K562 (cell line): ENCODE data around the gene MEX3A. TPM values are rescaled to one million over a fixed set of nuclear protein-coding genes. Genes with fewer than 3 reads are reported as not detected.

ENCODE experiments used
- ATAC-seq: fragments of 200-7000 bp; cut with Tn5 transposase; 3 replicates; pipeline ENCODE4 v1.9.1; 2020; ENCODE audit warnings: moderate library complexity
- BruUV-seq: library from RNA; stranded (reverse); fragments of 400-500 nt; replicated peaks from 2 replicates; lab custom pipeline; 2021; lab: Mats Ljungman, UMichigan
- CTCF ChIA-PET: fragments of 300-600 bp; formaldehyde crosslinking; extraction: SDS; loops from one replicate; lab custom pipeline; 2021; ENCODE audit warnings: low intra/inter-chr PET ratio; lab: Yijun Ruan, JAX
- POLR2A ChIA-PET: fragments of 300-600, 350-650 bp; sonication (Branson Sonifier 250); formaldehyde crosslinking; extraction: SDS; loops from one replicate; lab custom pipeline; 2021; ENCODE audit warnings: antibody characterized with exemption, inconsistent platforms; lab: Yijun Ruan, JAX
- DNase-seq, 4 experiments: peaks; one replicate each; pipeline versions ENCODE4 v3.0.0 to v3.0.0-alpha.2; 2011 to 2018; ENCODE audit warnings: low spot score in 3 of 4, mixed read lengths in 3 of 4; ENCODE audit errors: extremely low read depth in 1 of 4
- FAIRE-seq: peaks from 2 replicates; lab custom pipeline; 2011; peaks lifted over from hg19 to GRCh38; lab: Jason Lieb, UNC
- H2AFZ ChIP-seq: 2 replicates; pipeline ENCODE4 v1.6.0; 2011; ENCODE audit warnings: low read depth, low read length, control low read depth, inconsistent platforms
- H3K27ac ChIP-seq: fragments of 200-600 bp; 3 replicates; pipeline ENCODE4 v1.8.0; 2011; ENCODE audit warnings: low read depth, mild to moderate bottlenecking, control low read depth, inconsistent platforms, low read length, moderate library complexity, mixed read lengths; ENCODE audit errors: extremely low read depth
- H3K27me3 ChIP-seq, 2 experiments: fragments of 300-600 bp in 1 of 2; 2 replicates in 1 of 2; 3 replicates in 1 of 2; pipeline versions ENCODE4 v1.6.0 to v1.8.0; 2011; ENCODE audit warnings: inconsistent platforms in 2 of 2, low read length in 2 of 2, mild to moderate bottlenecking in 1 of 2, mixed read lengths in 1 of 2, moderate library complexity in 1 of 2; ENCODE audit not compliant: control insufficient read depth in 2 of 2, insufficient read depth in 2 of 2
- H3K36me3 ChIP-seq: fragments of 300-600 bp; 3 replicates; pipeline ENCODE4 v1.8.0; 2011; ENCODE audit warnings: mild to moderate bottlenecking, low read length, inconsistent platforms; ENCODE audit not compliant: control insufficient read depth, insufficient read depth
- H3K4me1 ChIP-seq, 2 experiments: fragments of 200-600 bp in 1 of 2; replicated peaks in 1 of 2; 2 replicates in 1 of 2; 3 replicates in 1 of 2; pipeline versions ENCODE4 v1.5.1 to v1.8.0; 2011; ENCODE audit warnings: inconsistent platforms in 2 of 2, low read length in 2 of 2, mild to moderate bottlenecking in 1 of 2, mixed read lengths in 1 of 2, moderate library complexity in 1 of 2; ENCODE audit not compliant: control insufficient read depth in 2 of 2, insufficient read depth in 2 of 2
- H3K4me2 ChIP-seq: 2 replicates; pipeline ENCODE4 v1.6.1; 2011; ENCODE audit warnings: low read length, control low read depth, inconsistent platforms, mixed read lengths; ENCODE audit not compliant: insufficient read depth
- H3K4me3 ChIP-seq: fragments of 200-600 bp; sonication (generic), shearing (Covaris generic); 2 replicates; pipeline ENCODE4 v1.5.1; 2016; ENCODE audit warnings: control low read depth, inconsistent platforms
- H3K79me2 ChIP-seq: fragments of 200-600 bp; 3 replicates; pipeline ENCODE4 v1.8.0; 2011; ENCODE audit warnings: low read length, inconsistent platforms; ENCODE audit not compliant: control insufficient read depth, insufficient read depth
- H3K9ac ChIP-seq, 2 experiments: 2 replicates each; pipeline versions ENCODE4 v1.6.0 to v1.6.1; 2011; ENCODE audit warnings: low read depth in 2 of 2, low read length in 2 of 2, control low read depth in 1 of 2, inconsistent platforms in 1 of 2, mild to moderate bottlenecking in 1 of 2, mixed read lengths in 1 of 2; ENCODE audit not compliant: insufficient read depth in 1 of 2
- H3K9me1 ChIP-seq: one replicate; pipeline ENCODE4 v1.6.0; 2011; ENCODE audit warnings: inconsistent platforms, mild to moderate bottlenecking, low read length, moderate library complexity; ENCODE audit not compliant: control insufficient read depth, insufficient read depth
- H3K9me3 ChIP-seq: replicated peaks from 2 replicates; pipeline ENCODE4 v1.5.1; 2011; ENCODE audit warnings: low read depth, low read length, inconsistent platforms; ENCODE audit not compliant: control insufficient read depth, insufficient read depth
- H4K20me1 ChIP-seq: replicated peaks from 2 replicates; pipeline ENCODE4 v1.6.1; 2011; ENCODE audit warnings: low read length, inconsistent platforms, mixed read lengths; ENCODE audit not compliant: control insufficient read depth, insufficient read depth
- CEBPB ChIP-seq: fragments of 450-650 bp; IDR thresholded peaks from 2 replicates; pipeline ENCODE4 v1.6.1; 2016; ENCODE audit warnings: missing genetic modification characterization, missing compliant biosample characterization
- DNMT1 ChIP-seq: fragments of 450-650 bp; IDR thresholded peaks from 2 replicates; pipeline ENCODE4 v1.6.1; 2016; ENCODE audit warnings: antibody characterized with exemption, mild to moderate bottlenecking
- HOXB6 ChIP-seq: fragments of 250-450 bp; sonication (Bioruptor Pico); IDR thresholded peaks from 2 replicates; pipeline ENCODE4 v1.5.1; 2022; ENCODE audit warnings: mild to moderate bottlenecking, borderline replicate concordance
- JUND ChIP-seq, 2 experiments: IDR thresholded peaks; 2 replicates in 1 of 2; 3 replicates in 1 of 2; pipeline ENCODE4 v1.6.1; 2011; ENCODE audit warnings: borderline replicate concordance in 2 of 2, low read depth in 2 of 2, low read length in 2 of 2, improper control_type of control experiment in 1 of 2, missing biosample characterization in 1 of 2, missing genetic modification characterization in 1 of 2, missing genetic modification reagents in 1 of 2
- MAFG ChIP-seq: fragments of 450-650 bp; conservative IDR thresholded peaks from 2 replicates; pipeline ENCODE4 v1.6.1; 2016; ENCODE audit warnings: missing genetic modification characterization, missing compliant biosample characterization
- SOX6 ChIP-seq: fragments of 450-650 bp; IDR thresholded peaks from 2 replicates; pipeline ENCODE4 v1.6.1; 2014; ENCODE audit warnings: mild to moderate bottlenecking
- TAF9B ChIP-seq: fragments of 450-650 bp; IDR thresholded peaks from 2 replicates; pipeline ENCODE4 v1.6.1; 2018; ENCODE audit warnings: mild to moderate bottlenecking; ENCODE audit not compliant: partially characterized antibody
- TRIM24 ChIP-seq, 2 experiments: fragments of 450-650 bp; IDR thresholded peaks; 2 replicates each; pipeline ENCODE4 v1.6.1; 2016
- ZBTB8A ChIP-seq: fragments of 450-650 bp; IDR thresholded peaks from 2 replicates; pipeline ENCODE4 v1.6.1; 2018; ENCODE audit warnings: mild to moderate bottlenecking, moderate library complexity; ENCODE audit not compliant: partially characterized antibody
- WGBS: fragments of 100-300 bp; shearing (Covaris generic); methylation state at CpG from one replicate; pipeline ENCODE4 v1.1.6; 2016; ENCODE audit warnings: low coverage, mixed read lengths; ENCODE audit not compliant: insufficient coverage; ENCODE audit errors: missing lambda C conversion rate; 5-methylcytosine and 5-hydroxymethylcytosine counted together
- in situ Hi-C: fragments of 300-500 bp; cut with MboI; formaldehyde crosslinking; loops from 4 replicates; pipeline ENCODE4 v1.15.0; 2018; ENCODE audit warnings: inconsistent platforms, mixed read lengths
- intact Hi-C: fragments of 100-400 bp; cut with micrococcal nuclease; formaldehyde crosslinking; loops from 2 replicates; pipeline ENCODE4 v1.14.2; 2022
- polyA plus RNA-seq, 8 experiments: library from polyadenylated mRNA; depleted of rRNA in 4 of 8; stranded (reverse) in 5 of 8; unstranded in 3 of 8; fragments of >200 nt; fragmentation: Nextera tagmentation in 2 of 8; fragmentation: Illumina TruSeq in 1 of 8; extraction: Ambion mirVana in 2 of 8; extraction: Trizol in 1 of 8; gene quantifications; 2 replicates each; pipeline versions ENCODE4 v1.2.1 to v1.2.3, GENCODE V29; 2011 to 2014; ENCODE audit warnings: inconsistent platforms in 1 of 8, missing spikeins in 1 of 8
- total RNA-seq, 7 experiments: library from RNA; depleted of rRNA in 6 of 7; stranded (reverse); fragments of >200 nt in 6 of 7; fragmentation: Illumina TruSeq in 2 of 7; extraction: Trizol in 2 of 7; gene quantifications; 2 replicates each; pipeline versions ENCODE4 v1.2.1 to v1.2.3, GENCODE V29; 2011 to 2021; ENCODE audit warnings: low replicate concordance in 1 of 7
- TF ChIP-seq, protein P1 (sequence below): fragments of 450-650 bp; conservative IDR thresholded peaks from 2 replicates; pipeline ENCODE4 v1.6.1; 2016; ENCODE audit warnings: missing genetic modification characterization, low read depth, mild to moderate bottlenecking, control low read depth, missing compliant biosample characterization
- TF ChIP-seq, protein P2 (sequence below): fragments of 200-800 bp; sonication (Bioruptor generic); IDR thresholded peaks from 2 replicates; pipeline ENCODE4 v1.6.1; 2017; ENCODE audit warnings: missing genetic modification characterization, missing compliant biosample characterization

MEX3A gene
- total and polyA plus RNA-seq, 9 of the 15 experiments (the other 6 are each of a cell fraction or from before 2014, with no cell fraction given): 0.36 to 13.7 (median 5.2) TPM

DNA sequence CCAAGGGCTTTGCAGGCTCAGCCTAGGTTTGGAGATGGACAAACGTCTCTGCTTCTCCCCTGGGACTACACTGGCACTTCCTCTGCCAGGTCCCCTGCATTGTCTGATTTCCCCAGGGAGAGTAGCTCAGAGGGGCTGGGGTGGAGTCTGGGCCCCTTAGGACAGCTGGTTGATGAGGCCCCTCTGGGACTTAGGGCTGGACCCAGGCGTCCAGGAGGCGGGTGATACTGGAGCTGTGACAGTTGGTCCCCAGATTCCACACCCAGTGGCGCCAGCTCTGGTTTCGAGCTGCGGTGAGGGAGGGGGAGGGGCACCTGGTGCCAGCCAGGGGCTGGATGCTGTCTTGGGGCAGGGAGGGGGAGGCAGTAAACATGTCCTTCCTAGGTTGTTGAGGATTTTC is 7.4 kb upstream of the MEX3A start:
- Histone ChIP-seq H3K27ac (no peak overlapping the region), H3K9me3 (0 out of 2 replicates have a peak, but pooled peaks cover 2% of the 10 kb centered on the region), H3K4me1 (peaks cover 0 to 8% of the 10 kb centered on the region in 2 experiments; a peak in 2 of 5 replicates), H3K79me2 (no peaks in the 10 kb centered on the region), H3K9me1 (no peaks in the 10 kb centered on the region), H3K4me3 (no peak overlapping the region), H2AFZ (no peak overlapping the region), H3K9ac (peak overlapping the region in 1 of 2 experiments; percentile 56; a peak in 1 of 4 replicates), H3K27me3 (no peaks in the 10 kb centered on the region), H3K36me3 (no peaks in the 10 kb centered on the region), H3K4me2 (no peak overlapping the region), H4K20me1 (no peaks in the 10 kb centered on the region)
- CTCF ChIA-PET: interaction anchor here (1.6 to 3.2 kb wide), 3 partner anchors 41 to 356 kb away, joined by 3 to 51 read pairs (median 17); no protein-coding TSS in a partner anchor
- WGBS: 16% methylated on average over 6 of the region's 6 CpGs
- BruUV-seq: no TSS peak
- FAIRE-seq (no peak), ATAC-seq (no peak), DNase-seq (no peak)
- in situ Hi-C loops (loop anchor here (5.0 kb wide), 2 partner anchors 43 to 133 kb away; no protein-coding TSS in a partner anchor), intact Hi-C loops (loop anchor here (1.0 to 10.0 kb wide), 3 partner anchors 41 to 355 kb away; partner anchors contain the start of gene RHBG)
- POLR2A ChIA-PET: interaction anchor here (0.6 to 0.9 kb wide), 4 partner anchors 15 to 350 kb away, joined by 3 read pairs; partner anchors contain the start of gene SLC25A44
- TF ChIP-seq, protein P1, sequence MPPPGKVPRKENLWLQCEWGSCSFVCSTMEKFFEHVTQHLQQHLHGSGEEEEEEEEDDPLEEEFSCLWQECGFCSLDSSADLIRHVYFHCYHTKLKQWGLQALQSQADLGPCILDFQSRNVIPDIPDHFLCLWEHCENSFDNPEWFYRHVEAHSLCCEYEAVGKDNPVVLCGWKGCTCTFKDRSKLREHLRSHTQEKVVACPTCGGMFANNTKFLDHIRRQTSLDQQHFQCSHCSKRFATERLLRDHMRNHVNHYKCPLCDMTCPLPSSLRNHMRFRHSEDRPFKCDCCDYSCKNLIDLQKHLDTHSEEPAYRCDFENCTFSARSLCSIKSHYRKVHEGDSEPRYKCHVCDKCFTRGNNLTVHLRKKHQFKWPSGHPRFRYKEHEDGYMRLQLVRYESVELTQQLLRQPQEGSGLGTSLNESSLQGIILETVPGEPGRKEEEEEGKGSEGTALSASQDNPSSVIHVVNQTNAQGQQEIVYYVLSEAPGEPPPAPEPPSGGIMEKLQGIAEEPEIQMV (tag): no peak
- TF ChIP-seq, protein P2, sequence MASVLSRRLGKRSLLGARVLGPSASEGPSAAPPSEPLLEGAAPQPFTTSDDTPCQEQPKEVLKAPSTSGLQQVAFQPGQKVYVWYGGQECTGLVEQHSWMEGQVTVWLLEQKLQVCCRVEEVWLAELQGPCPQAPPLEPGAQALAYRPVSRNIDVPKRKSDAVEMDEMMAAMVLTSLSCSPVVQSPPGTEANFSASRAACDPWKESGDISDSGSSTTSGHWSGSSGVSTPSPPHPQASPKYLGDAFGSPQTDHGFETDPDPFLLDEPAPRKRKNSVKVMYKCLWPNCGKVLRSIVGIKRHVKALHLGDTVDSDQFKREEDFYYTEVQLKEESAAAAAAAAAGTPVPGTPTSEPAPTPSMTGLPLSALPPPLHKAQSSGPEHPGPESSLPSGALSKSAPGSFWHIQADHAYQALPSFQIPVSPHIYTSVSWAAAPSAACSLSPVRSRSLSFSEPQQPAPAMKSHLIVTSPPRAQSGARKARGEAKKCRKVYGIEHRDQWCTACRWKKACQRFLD (CRISPR knock-in tag): no peak
- no peak for TF ChIP-seq MAFG (tag)
- no peak for TF ChIP-seq CEBPB (tag)
- no peak for TF ChIP-seq SOX6
- TF ChIP-seq HOXB6 (CRISPR knock-in tag): no peak
- no peak for TF ChIP-seq ZBTB8A
- TF ChIP-seq JUND (IDR thresholded peaks at IDR 0.05; ENCODE audit: borderline replicate concordance, low read depth, low read length): no peak
- no peak for TF ChIP-seq JUND (tag; IDR thresholded peaks at IDR 0.05; ENCODE audit: borderline replicate concordance, low read depth, low read length)
- TF ChIP-seq DNMT1: no peak
- no peak for TF ChIP-seq TAF9B
- TF ChIP-seq TRIM24 (IDR thresholded peaks at IDR 0.05): no peak
